Inflammatory macrophage treated with lipopolysaccharide for 4 hours (primary cell): ENCODE data around the gene KRT39.
A peak's percentile ranks its signal among the peaks of the same experiment; 100 is the strongest.

Experiments used
- DNase-seq: peaks from one replicate; pipeline ENCODE4 v3.0.0-alpha.2; 2020

The KRT39 gene

GRCh38 chr17:40936976-40937375, 29.8 kb downstream of the KRT39 start:
- DNase-seq, result no peak

GRCh38 chr17:40936437-40936971, 30.2 kb downstream of the KRT39 start:
- DNase-seq, result peak; percentile 71

- DNase-seq, result no peak
These were observed 31.1 kb downstream of the KRT39 start for GRCh38 chr17:40935624-40936023.

GRCh38 chr17:40932608-40933007, 34.1 kb downstream of the KRT39 start:
- no peak for DNase-seq

GRCh38 chr17:40931311-40931710, 35.4 kb downstream of the KRT39 start:
- DNase-seq, result peak; percentile 28

- DNase-seq, result no peak
These were observed 40.4 kb downstream of the KRT39 start for GRCh38 chr17:40926341-40926740.

GRCh38 chr17:40922239-40922638, 44.5 kb downstream of the KRT39 start:
- peak; percentile 86 for DNase-seq

GRCh38 chr17:40921026-40921425, 45.7 kb downstream of the KRT39 start:
- DNase-seq, result no peak

GRCh38 chr17:40917116-40917515, 49.6 kb downstream of the KRT39 start:
- peak; percentile 40 for DNase-seq

GRCh38 chr17:40916366-40916765, 50.4 kb downstream of the KRT39 start:
- DNase-seq, result no peak

GRCh38 chr17:40915721-40916256, 51.0 kb downstream of the KRT39 start:
- peak; percentile 84 for DNase-seq

GRCh38 chr17:40915199-40915661, 51.5 kb downstream of the KRT39 start:
- peak; percentile 91 for DNase-seq

GRCh38 chr17:40914075-40914855, 52.5 kb downstream of the KRT39 start:
- DNase-seq, result no peak

GRCh38 chr17:40912486-40913210, 54.1 kb downstream of the KRT39 start:
- peak; percentile 73 for DNase-seq

GRCh38 chr17:40910441-40910841, 56.3 kb downstream of the KRT39 start:
- DNase-seq, result no peak

- DNase-seq, result peak; percentile 75
These were observed 57.0 kb downstream of the KRT39 start for GRCh38 chr17:40909755-40910154.

- DNase-seq, result peak; percentile 88
These were observed 57.4 kb downstream of the KRT39 start for GRCh38 chr17:40909351-40909750.
